ENCODE results near the gene PPP1R13L. TPM values are rescaled to one million over a fixed set of nuclear protein-coding genes. Genes with fewer than 3 reads are reported as not detected.

PPP1R13L gene
- total RNA-seq, 1 donor from 2014 or later, result 67.9 TPM

DNA sequence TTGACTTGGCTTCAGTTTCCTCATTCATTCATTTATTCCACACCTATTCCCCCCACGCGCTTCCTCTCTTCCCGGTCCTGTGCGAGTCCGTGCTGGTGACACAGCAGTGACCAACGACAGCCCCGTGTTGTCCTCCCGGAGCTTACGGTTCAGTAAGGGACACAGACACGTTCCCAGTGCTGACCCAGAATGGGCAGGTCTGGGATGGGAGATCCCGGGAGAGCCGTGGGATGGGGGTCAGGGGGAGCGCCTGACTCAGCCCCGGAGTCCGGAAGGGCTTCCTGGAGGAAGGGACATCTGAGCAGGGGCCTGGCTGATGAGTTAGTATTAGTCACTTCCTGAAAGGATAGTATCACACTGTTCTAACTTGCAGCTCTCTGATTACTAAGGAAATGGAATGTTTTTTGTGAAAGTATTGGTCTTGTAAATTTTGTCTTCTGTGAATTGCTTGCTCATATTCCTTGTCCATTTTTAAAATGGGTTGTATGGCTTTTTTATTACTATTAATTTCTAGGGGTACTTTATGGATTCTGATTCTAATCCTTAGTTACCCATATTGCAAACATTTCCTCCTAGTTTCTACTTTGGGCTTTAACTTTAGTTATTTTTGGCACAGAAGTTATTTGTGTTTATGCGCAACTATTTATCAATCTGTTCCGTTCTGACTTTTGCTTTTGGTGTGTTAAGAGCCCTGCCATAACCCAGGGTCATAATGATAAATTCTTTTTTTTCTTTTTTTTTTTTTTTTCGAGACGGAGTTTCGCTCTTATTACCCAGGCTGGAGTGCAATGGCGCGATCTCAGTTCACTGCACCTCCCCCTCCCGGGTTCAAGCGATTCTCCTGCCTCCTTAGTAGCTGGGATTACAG, 19.6 kb upstream of the PPP1R13L start:
- peak overlapping the region; percentile 94 for H3K27ac ChIP-seq
- H3K9me3 ChIP-seq, result no peaks in the 10 kb centered on the region
- peaks cover 25% of the 10 kb centered on the region for H3K4me1 ChIP-seq
- H3K36me3 ChIP-seq, result no peaks in the 10 kb centered on the region
- DNase-seq, result peak; percentile 82
- no peaks in the 10 kb centered on the region for H3K27me3 ChIP-seq
- peak overlapping the region; percentile 67 for H3K4me3 ChIP-seq
- TF ChIP-seq, protein P1, sequence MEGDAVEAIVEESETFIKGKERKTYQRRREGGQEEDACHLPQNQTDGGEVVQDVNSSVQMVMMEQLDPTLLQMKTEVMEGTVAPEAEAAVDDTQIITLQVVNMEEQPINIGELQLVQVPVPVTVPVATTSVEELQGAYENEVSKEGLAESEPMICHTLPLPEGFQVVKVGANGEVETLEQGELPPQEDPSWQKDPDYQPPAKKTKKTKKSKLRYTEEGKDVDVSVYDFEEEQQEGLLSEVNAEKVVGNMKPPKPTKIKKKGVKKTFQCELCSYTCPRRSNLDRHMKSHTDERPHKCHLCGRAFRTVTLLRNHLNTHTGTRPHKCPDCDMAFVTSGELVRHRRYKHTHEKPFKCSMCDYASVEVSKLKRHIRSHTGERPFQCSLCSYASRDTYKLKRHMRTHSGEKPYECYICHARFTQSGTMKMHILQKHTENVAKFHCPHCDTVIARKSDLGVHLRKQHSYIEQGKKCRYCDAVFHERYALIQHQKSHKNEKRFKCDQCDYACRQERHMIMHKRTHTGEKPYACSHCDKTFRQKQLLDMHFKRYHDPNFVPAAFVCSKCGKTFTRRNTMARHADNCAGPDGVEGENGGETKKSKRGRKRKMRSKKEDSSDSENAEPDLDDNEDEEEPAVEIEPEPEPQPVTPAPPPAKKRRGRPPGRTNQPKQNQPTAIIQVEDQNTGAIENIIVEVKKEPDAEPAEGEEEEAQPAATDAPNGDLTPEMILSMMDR (IDR thresholded peaks at IDR 0.05), result no peak
- intact Hi-C loops (cut with DNase I), result loop anchor here (5.0 kb wide), 1 partner anchor 68 kb away; no protein-coding TSS in a partner anchor
- ATAC-seq, result peak; percentile 58

DNA sequence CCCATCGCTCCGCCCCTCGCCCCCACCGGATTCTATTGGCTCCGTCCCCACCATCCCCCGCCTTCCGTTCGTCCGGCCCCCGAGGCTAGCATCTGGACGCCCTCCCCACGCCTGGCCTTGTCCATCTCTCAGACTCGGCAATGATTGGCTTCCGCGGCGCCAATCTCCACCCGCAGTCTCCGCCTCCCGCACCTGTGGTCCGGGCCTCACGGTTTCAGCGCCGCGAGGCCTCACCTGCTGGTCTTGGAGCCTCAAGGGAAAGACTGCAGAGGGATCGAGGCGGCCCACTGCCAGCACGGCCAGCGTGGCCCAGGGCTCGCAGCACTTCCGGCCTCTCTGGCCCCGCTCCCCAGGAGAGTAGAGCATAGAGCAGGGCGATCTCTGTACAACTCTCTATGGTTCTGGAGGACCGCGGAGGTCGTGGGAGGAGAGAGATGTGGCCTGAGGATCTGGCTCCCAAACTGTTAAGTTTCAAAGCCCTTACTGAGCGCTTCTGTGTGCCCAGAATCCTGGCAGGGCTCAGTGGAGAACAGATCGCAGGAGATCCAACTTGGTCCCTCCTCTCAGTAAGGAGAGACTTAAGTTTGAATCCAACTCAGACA, 18.8 kb upstream of the PPP1R13L start, which contains the start of gene ERCC1:
ERCC1 (minus strand) TSS at position 329 of the 602 bp plus-strand sequence. CDS start 543 bp downstream, outside the sequence.
- Histone ChIP-seq H3K4me1 (peaks cover 29% of the 10 kb centered on the region), H3K27ac (peak within 1 kb of the TSS; percentile 94), H3K27me3 (no peaks in the 10 kb centered on the region), H3K36me3 (no peaks in the 10 kb centered on the region), H3K9me3 (no peaks in the 10 kb centered on the region), H3K4me3 (peak within 1 kb of the TSS; percentile 67)
- DNase-seq (peak; percentile 99), ATAC-seq (peak; percentile 94)
- TF ChIP-seq, protein P1 (IDR thresholded peaks at IDR 0.05), result no peak
- intact Hi-C loops (cut with DNase I), result no loop called here

DNA sequence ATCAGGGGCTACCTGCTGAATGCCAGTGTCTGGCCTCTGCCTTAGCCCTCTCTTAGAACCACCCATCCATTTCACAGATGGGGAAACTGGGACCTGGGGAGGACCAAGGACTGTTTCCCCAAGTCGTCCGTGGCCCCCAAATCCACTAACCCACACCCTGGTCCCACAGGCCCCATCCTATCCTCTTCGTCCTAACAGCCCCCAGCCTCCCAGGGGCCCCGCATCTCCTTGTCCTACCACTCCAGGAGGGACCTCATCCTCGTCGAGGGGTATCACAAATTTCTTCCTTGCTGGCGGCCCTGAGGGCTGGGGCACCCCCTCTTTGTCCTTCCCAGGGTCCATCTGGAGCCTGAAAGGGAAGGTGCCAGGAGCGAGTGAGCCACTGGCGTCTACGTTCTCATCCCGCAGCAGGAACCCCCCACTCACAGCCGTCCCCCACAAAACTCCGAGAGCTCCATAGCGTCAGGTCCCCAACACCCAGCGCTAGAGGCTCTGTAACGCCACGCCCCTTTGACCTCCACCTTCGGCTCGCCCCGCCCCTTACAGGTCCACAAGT, 18.2 kb upstream of the PPP1R13L start:
- intact Hi-C loops (cut with DNase I), result no loop called here
- no peaks in the 10 kb centered on the region for H3K9me3 ChIP-seq
- peaks cover 23% of the 10 kb centered on the region for H3K4me1 ChIP-seq
- TF ChIP-seq, protein P1 (IDR thresholded peaks at IDR 0.05), result no peak
- H3K27ac ChIP-seq, result peak overlapping the region; percentile 94
- H3K4me3 ChIP-seq, result peak overlapping the region; percentile 67
- peaks cover 3% of the 10 kb centered on the region for H3K36me3 ChIP-seq
- no peaks in the 10 kb centered on the region for H3K27me3 ChIP-seq
- ATAC-seq (no peak), DNase-seq (no peak)

DNA sequence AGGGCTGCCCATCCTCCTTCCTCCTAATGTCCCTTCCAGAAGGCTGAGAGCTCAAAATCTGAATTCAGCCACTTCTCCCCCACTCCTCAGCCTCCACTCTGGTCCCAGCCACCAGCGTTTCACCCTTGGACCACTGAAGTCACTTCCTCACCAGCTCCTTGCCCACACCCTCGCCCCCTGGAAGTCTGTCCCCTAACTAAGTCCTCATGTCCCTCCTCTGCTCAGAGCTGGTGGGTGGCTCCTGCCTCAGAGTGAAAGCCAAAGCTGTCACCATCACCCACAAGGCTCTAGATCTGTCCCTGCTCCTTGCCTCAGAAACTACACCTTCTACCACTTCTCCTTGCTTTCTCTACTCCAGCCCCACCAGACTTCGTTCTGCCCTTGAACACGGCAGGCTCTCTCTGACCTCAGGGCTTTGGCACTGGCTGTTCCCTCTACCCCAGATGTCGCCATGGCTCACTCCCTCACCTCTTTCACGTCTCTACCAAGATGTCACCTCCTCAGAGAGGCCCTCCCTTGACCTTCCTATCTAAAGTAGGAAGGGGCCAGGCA, 17.2 kb upstream of the PPP1R13L start:
- intact Hi-C loops (cut with DNase I), result no loop called here
- Histone ChIP-seq H3K27me3 (no peaks in the 10 kb centered on the region), H3K36me3 (peaks cover 14% of the 10 kb centered on the region), H3K27ac (no peak overlapping the region), H3K9me3 (no peaks in the 10 kb centered on the region), H3K4me1 (peaks cover 23% of the 10 kb centered on the region), H3K4me3 (no peak overlapping the region)
- TF ChIP-seq, protein P1 (IDR thresholded peaks at IDR 0.05), result no peak
- no peak for DNase-seq
- no peak for ATAC-seq

DNA sequence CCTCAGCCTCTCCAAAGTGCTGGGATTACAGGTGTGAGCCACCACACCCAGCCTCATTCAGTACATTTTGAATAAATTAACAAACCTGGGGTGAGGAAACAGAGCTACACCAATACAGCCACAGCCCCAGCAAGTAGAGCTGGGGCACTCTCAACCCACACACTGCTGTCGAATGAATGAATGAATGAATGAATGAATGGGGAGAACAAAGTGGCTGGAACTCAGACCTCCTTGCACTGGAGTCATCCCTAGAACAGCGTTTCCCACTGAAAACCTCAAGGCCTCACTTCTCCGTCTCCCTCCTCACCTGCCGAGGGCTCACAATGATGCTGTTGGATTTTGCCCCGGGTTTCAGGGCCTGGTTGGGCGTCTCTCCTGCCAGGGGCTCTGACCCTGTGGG, 16.0 kb upstream of the PPP1R13L start:
- no peak overlapping the region for H3K4me3 ChIP-seq
- H3K4me1 ChIP-seq, result peaks cover 23% of the 10 kb centered on the region
- no peaks in the 10 kb centered on the region for H3K9me3 ChIP-seq
- intact Hi-C loops (cut with DNase I), result no loop called here
- ATAC-seq (no peak), DNase-seq (no peak)
- no peaks in the 10 kb centered on the region for H3K27me3 ChIP-seq
- H3K27ac ChIP-seq, result no peak overlapping the region
- H3K36me3 ChIP-seq, result peaks cover 24% of the 10 kb centered on the region
- TF ChIP-seq, protein P1 (IDR thresholded peaks at IDR 0.05), result no peak

Data from upper lobe of right lung (tissue), 1 donor.